ENCODE results near the gene FAM83G. TPM values are rescaled to one million over a fixed set of nuclear protein-coding genes. Genes with fewer than 3 reads are reported as not detected.
"Not testable (repeated sequence)": the region's sequence is repeated elsewhere in the genome, so short reads cannot be mapped to it uniquely, and the experiment has no call there.

The FAM83G gene
- total RNA-seq, 4 donors from 2014 or later, result 44.3 to 157 (median 71.3) TPM

- Histone ChIP-seq H3K36me3 (no peaks in the 10 kb centered on the region), H3K4me1 (peaks cover 0 to 11% (median 11%) of the 10 kb centered on the region in 3 donors), H3K27ac (no peak overlapping the region), H3K9me3 (no peaks in the 10 kb centered on the region), H3K4me3 (no peak overlapping the region), H3K27me3 (no peaks in the 10 kb centered on the region)
- TF ChIP-seq POLR2A (IDR thresholded peaks at IDR 0.05) (no peak), CTCF (IDR thresholded peaks at IDR 0.05) (no peak)
- intact Hi-C loops (cut with DNase I), result no loop called here
- 91 to 100% methylated on average over 2 to 3 of the region's 3 CpGs for WGBS, 2 donors
- no peak for DNase-seq
Measured at GRCh38 chr17:18956581-18956980, 48.0 kb downstream of the FAM83G start.

DNA sequence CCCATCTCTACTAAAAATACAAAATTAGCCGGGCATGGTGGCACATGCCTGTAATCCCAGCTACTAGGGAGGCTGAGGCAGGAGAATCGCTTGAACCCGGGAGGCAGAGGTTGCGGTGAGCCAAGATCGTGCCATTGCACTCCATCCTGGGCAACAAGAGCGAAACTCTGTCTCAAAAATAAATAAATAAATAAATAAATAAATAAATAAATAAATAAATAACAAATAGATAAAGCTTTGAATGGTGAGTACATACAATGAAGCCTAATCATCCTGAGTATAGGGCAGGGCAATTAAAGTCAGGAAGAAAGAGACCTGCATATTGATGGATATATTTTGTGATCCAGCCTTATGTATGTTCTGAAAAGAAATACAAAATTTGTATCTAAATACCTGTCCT is 48.5 kb downstream of the FAM83G start:
- H3K27ac ChIP-seq; H3K36me3 ChIP-seq; H3K4me3 ChIP-seq; H3K27me3 ChIP-seq; intact Hi-C loops (cut with DNase I); H3K9me3 ChIP-seq; H3K4me1 ChIP-seq; DNase-seq: not testable (repeated sequence)
- 94 to 96% methylated on average over 6 of the region's 6 CpGs for WGBS, 2 donors

DNA sequence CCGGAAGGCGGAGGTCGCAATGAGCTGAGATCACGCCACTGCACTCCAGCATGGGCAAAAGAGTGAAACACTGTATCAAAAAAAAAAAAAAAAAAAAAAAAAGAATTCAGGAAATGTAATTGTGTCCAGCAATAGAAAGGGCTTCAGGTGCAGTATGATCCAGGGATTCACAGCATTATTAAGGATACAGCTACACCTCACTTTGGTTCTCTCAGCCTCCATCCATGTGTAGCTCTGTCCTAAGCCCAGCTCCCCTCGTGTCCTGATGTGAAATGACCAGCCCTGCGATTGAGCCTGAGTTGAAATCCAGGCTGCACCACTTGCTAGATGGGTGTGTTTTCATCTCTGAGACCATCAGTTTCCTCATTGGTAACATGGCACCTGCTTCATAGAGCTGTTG is 49.6 kb downstream of the FAM83G start:
- 91 to 92% methylated on average over 6 of the region's 6 CpGs for WGBS, 2 donors
- Histone ChIP-seq H3K4me1 (peaks cover 0 to 10% (median 3%) of the 10 kb centered on the region in 3 donors), H3K9me3 (no peaks in the 10 kb centered on the region), H3K27me3 (peaks cover 0 to 5% (median 0%) of the 10 kb centered on the region in 4 donors), H3K27ac (no peak overlapping the region), H3K4me3 (no peak overlapping the region), H3K36me3 (no peaks in the 10 kb centered on the region)
- intact Hi-C loops (cut with DNase I), result no loop called here
- DNase-seq, result no peak
- no peak for TF ChIP-seq POLR2A (IDR thresholded peaks at IDR 0.05)
- TF ChIP-seq CTCF (IDR thresholded peaks at IDR 0.05), result no peak

DNA sequence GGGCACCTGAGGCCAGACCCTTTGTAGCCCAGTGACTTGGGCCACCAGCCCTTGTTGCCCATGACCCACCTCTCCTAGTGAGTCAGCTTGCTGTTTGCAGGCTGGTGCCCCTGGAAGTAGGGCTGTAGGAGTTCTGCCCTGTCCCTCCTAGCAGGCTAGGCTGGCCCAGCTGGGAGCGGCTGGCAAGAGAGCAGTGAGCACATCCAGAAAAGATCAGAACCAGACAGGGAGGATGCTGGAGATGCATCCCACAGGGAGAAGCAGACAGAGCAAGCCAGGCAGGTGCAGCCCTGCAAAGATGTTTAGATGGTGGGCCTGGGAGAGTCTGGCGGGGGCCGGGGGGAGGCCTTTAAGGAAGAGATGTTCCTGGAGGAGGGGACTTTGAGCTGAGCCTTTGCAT is 50.2 kb downstream of the FAM83G start:
- 90 to 100% methylated on average over 2 to 3 of the region's 3 CpGs for WGBS, 2 donors
- intact Hi-C loops (cut with DNase I), result no loop called here
- H3K9me3 ChIP-seq, result no peaks in the 10 kb centered on the region

DNA sequence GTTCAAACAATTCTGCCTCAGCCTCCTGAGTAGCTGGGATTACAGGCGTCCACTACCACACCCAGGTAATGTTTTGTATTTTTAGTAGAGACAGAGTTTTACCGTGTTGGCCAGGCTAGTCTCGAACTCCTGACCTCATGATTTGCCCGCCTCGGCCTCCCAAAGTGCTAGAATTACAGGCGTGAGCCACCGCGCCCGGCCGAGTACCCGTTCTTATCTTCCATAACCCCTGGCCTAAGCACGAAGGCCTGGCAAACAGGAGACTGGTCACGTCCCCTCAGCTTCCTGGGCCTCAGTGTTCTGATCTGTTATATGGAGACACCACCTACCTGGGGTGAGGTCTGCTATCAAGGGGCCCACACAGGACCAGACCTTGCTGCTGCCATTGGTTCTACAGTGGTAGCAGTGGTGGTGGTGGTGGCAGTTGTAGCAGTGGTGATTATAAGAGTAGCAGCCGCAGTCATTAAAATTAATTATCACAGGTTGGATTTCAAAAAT is 51.3 kb downstream of the FAM83G start:
- H3K27me3 ChIP-seq, result peaks cover 0 to 11% (median 0%) of the 10 kb centered on the region in 4 donors
- no peak overlapping the region for H3K27ac ChIP-seq
- no peaks in the 10 kb centered on the region for H3K9me3 ChIP-seq
- no peak overlapping the region for H3K4me3 ChIP-seq
- TF ChIP-seq CTCF (IDR thresholded peaks at IDR 0.05), result no peak
- no peak for TF ChIP-seq POLR2A (IDR thresholded peaks at IDR 0.05)
- H3K36me3 ChIP-seq, result no peaks in the 10 kb centered on the region
- DNase-seq, result no peak
- intact Hi-C loops (cut with DNase I), result no loop called here
- WGBS, 2 donors, result 79 to 94% methylated on average over 7 to 10 of the region's 14 CpGs
- H3K4me1 ChIP-seq, result peaks cover 0 to 16% (median 3%) of the 10 kb centered on the region in 3 donors

More for the DNA sequence above, 50.2 kb downstream of the FAM83G start:
- H3K4me1 ChIP-seq, result peaks cover 0 to 16% (median 3%) of the 10 kb centered on the region in 3 donors
- H3K27me3 ChIP-seq, result peaks cover 0 to 5% (median 0%) of the 10 kb centered on the region in 4 donors
- TF ChIP-seq CTCF (IDR thresholded peaks at IDR 0.05), result no peak
- TF ChIP-seq POLR2A (IDR thresholded peaks at IDR 0.05), result no peak
- H3K4me3 ChIP-seq, result no peak overlapping the region
- DNase-seq, result no peak
- H3K36me3 ChIP-seq, result no peaks in the 10 kb centered on the region
- no peak overlapping the region for H3K27ac ChIP-seq
